HG03520 (cell line): ENCODE measurements around the gene TTC4.

ENCODE experiments used
- ATAC-seq: cut with Tn5 transposase; IDR thresholded peaks from one replicate; pipeline ENCODE4 v1.9.1; 2021; ENCODE audit warnings: mild to moderate bottlenecking, moderate library complexity; ENCODE audit not compliant: unreplicated experiment

The TTC4 gene

DNA sequence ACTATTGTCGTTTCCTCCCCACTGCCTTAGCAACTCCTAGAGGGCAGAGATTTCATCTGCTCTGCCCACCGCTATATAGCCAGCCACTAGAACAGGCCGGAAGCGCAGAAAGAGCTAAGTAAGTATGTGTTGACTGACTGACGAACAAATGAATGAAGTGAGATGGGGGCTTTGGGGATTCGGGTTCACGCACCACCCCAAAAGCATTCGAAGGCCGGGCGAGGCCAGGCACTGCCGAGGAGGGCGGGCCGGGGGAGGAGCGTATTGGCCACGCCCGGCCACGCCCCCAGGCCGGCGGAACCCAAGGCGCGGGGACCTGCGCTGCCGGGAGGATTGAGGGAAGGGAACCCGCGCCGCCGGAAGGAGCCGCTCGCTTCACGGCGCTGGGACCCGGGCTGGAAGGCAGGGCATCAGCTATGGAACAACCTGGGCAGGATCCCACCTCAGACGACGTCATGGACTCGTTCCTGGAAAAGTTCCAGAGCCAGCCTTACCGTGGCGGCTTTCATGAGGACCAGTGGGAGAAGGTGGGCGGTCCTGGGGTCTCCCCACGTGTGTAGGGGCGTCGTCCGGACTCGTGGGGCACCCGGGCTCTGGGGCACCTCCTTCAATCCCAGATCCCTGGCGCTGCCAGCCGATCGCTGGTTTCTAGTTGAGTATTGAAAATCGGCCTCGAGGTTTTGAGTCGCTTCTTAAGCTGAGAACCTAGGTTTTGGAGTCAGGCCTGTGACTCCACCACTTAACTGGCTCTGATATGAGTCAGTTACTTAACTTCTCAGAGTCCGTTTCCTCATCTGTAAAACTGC lies at the start of gene TTC4:
Gene TTC4 (plus strand): TSS at position 369 of the 806 bp plus-strand sequence. CDS start 48 bp downstream, at position 417.
- ATAC-seq = peak; percentile 96

DNA sequence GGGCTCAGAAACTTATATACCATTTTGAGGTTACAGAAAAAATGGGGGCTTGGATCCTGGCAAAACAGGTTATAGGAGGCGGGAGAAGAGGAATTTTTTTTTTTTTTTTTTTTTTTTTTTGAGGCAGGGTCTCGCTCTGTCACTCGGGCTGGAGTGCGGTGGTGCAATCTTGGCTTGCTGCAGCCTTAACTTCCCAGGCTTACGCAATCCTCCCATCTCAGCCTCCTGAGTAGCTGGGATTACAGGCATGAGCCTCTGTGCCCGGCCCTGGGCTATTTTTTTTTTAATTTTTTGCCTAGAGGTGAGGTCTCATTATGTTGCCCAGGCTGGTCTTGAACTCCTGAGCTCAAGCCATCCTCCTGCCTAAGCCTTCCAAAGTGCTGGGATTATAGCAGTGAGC lies 49.3 kb upstream of the TTC4 start:
- ATAC-seq = no peak

- no peak for ATAC-seq
Measured at GRCh38 chr1:54667797-54668196, 47.9 kb upstream of the TTC4 start.

DNA sequence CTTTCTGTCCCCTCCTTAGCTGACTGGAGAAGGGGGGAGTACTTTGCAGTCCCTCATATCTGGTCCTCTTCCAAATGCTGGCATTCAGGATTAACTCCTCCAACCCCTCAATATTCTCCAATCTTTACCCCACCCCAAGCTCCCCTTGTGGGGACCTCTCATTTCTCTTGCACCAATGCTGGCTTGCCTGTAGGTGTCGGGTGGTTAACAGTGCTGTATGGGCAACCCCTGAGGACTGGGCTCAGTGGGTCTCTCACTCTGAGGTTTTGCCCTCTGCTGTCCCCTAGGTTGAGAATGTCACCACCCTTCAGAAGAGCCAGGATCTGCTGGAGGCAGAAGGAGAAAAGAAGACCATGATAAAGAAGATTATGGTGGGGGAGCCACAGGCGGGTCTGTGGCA lies 47.1 kb upstream of the TTC4 start:
- ATAC-seq = no peak

DNA sequence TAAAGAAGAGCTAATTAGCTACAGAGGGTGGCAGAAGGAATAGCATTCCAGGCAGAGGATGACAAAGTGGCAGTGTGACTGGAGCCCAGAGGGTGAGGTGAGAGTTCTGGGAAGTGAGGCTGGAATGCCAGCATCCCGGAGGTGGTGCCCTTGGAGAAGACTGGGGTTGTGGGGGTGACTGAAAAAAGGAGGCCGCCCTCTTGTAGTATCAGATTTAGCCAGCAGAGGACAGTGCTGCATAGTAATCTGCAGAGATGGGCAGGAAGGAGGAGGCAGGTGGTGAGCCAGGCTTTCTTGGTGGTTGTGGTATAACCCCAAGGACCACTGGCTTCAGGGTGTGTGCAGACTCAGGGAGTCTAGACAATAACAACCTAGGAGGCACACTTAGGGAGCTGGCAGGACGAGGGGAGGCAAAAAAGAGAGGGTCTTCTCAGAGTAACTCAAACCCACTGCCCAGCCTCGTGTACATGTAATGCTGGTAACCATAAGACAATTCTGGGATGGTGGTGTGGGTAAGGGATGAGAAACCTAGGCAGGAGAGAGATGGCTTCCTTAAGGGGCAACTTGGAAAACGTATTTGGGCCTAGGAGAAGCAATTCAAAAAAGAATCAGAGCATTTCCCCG lies 43.6 kb upstream of the TTC4 start:
- ATAC-seq = no peak

DNA sequence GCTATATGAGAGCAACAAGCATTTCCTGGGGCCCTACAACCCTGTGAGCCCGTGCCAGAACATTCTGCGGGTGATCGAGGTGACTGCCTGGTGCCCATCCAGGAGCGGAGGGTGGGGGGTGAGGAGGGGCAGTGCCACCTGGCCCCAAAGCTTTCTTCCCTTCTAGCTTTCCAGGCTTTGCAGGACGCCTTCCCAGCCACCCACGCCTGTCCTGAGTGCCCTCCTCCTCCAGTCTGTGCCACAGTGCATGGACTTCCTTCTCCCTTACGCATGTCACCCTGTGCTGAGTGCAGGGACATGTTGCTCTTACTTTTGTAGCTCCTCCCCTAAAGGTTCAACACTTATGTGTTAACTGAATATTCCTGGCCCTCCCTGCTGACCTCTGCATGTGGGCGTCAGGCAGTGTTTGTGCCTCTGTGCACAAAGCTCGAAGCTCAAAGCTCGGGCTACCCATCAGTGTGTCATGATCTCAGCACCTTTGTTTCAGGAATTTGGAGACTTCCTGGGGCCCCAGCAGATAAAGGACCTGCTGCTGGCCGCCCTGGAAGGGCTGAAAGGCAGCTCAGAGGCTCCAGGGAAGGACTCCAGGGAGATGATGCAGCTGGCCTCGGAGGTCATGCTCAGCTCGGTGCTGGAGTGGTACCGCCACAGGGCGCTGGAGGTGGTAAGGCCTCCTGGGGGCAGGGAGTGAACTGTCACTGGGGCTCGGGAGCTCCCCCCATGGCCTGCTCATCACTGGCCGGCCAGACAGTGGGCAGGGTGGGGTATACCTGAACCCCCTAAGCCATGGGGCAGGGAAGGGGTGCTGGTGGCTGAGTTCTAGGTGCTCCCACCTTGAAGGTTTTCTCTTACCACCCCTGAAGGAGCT lies 36.7 kb upstream of the TTC4 start:
- ATAC-seq = no peak

DNA sequence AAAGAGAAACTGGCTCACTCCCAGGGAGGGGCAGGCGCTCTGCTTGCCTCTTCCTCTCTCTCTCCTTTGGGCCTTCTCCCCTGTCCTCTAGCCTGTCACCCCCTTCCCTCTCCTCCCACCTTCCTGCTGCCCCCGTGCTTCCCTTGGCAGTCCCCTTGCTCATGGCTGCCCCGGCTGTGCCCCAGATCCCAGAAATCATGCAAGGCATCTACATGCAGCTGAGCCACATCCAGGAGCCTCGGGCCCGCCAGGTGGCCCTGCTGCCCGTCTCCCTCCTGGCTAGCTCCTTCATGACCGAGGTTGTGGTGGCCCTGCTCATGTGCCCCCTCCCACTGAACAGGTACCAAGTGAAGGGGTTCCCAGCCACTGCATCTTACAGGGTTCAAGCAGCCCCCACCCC lies 36.0 kb upstream of the TTC4 start:
- no peak for ATAC-seq

DNA sequence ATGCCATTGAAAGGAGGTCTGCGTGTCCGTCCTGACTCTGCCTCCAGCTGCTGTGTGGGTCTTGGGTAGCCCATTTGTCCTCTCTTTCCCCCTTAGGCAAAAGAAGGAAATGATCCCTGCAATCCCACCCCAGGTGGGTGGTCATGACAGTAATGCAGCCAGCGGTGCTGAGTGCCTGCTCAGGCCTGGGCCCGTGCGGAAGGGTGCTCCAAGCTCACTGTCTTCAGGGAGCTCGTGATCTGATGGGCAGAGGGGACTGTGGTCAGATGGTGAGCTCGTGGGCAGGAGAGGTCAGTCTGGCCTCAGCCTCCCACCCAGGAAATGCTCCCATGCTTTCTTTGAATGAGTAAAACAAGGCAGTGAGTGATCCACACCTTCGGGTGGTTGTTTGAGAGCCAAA lies 35.3 kb upstream of the TTC4 start:
- ATAC-seq = no peak

DNA sequence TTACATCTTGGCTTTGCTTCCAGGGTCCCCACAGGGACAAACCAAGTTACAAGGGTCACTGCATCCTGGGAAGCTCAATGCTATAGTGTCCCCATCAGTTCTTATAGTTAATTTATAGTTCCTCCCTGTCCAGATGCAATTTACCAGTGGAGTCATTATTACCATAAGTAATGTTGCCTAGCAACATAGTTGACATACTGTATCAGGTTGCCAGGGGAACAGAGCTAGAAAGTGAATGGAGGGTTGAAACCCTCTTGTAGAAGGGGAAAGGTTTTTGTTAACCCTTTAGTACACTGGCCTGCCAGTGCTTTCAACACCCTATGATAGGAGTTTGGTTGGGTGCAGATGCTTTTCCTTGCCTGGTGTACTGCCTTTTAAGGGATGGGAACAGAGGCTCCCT lies 34.3 kb upstream of the TTC4 start:
- ATAC-seq = no peak

DNA sequence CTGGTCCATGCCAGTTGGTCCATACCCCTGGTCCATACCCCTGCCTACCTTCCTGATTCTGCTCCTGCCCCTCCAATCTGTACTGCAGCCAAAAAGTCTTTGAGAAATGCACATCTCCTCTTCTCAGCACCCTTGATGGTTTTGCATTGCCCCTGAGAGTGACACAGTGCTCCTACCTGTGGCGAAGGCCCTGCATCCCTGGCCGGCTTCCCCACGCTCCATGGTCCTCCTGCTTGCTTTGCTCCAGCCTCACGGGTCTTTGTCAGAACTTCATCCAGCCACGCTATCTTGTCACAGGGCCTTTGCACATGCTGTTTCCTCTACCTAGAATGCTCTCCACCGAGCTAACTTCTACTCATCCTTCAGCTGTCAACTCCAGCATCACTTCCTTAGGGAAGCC lies 32.2 kb upstream of the TTC4 start:
- no peak for ATAC-seq

- ATAC-seq = no peak
Measured at GRCh38 chr1:54685335-54685905, 30.2 kb upstream of the TTC4 start.

DNA sequence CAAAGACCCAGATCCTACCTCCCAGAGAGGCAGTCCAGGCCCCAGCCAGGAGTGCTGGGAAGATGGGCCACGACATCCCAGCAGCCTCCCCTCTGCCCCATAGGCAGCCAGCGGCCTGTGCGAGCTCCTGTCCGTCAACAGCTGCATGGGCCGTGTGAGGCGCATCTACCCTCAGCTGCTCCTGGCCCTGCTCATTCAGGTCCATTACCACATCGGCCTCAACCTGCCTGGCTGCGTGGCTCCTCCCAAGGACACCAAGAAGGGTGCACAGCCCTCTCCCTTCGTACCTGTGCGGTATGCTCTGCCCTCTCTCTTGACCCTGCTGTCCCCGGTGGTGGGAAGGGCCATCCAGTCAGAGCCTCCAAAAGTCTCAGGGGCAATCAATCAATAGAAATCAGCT lies 29.5 kb upstream of the TTC4 start:
- ATAC-seq = no peak

DNA sequence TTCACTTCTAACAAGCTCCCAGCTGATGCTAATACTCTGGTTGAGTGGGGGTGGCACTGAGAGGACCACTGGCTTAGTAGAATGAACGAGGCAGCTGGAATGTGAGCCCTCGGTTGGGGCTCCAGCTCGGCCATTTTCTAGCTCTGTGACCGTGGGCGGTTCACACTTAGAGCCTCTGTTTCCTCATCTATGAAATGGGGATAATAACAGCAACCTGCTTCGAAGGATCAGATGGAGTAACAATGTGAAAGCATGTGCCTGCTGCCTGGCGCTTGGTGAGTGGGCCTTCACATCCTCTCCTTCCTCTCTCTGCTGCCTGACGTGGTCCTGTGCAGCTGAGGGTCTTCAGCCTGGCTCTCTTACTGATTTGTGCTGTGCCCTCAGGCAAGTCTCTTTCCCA lies 20.9 kb upstream of the TTC4 start:
- ATAC-seq = no peak

DNA sequence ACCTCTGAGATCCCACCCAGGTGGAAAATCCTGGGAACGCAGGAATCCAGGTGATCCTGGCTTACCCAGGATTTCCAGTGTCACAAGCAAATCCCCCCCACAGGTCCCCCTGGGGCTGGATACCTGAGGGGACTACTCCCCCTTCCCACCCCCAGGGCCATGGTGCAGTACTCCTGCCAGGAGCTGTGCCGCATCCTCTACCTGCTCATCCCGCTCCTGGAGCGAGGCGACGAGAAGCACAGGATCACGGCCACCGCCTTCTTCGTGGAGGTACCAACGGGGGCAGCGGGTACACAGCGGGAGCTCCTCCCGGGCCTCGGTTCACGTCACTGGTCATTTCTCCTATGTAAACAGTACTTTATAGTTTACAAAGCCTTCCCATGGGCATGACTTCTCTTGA lies 20.4 kb upstream of the TTC4 start:
- no peak for ATAC-seq

DNA sequence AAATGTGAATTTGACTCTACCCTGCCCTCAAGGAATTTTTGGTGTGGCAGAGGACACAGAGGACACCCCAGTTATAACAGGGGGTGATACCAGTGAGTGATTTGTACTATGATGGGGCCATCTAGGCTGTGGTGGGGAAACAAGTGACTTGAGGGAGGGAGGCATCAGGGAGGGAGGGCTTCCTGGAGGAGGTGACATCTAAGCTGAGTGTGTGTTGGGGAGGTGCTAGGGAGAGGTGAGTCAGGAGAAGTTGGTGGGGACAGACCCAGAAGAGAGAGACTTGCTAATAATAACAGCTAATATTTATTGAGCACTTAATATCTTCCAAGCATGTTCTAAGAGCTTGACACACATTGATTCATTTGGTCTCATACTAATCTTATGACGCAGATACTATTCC lies 19.9 kb upstream of the TTC4 start:
- no peak for ATAC-seq

- ATAC-seq = no peak
Measured at GRCh38 chr1:54696262-54696661, 19.4 kb upstream of the TTC4 start.

- ATAC-seq = no peak
Measured at GRCh38 chr1:54697896-54698295, 17.8 kb upstream of the TTC4 start.

DNA sequence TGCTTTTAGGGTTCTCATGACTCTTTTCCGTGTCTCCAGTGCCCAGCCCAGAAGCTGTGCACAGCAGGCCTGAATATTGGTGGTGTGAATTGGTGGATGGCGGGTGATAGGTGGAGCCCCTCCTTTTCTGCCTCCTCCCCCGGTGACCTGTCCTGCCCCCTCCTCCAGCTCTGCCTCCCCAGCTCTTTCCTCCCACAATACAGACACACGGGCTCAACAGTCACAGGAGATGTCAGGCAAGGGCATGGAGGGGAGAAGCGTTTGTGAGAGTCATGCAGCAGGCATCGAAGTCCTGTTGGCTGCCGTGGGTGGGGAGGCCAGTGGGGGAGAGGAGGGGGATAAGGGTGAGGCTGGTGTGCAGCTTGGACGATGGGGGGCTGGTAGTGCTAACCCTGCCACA lies 17.3 kb upstream of the TTC4 start:
- no peak for ATAC-seq

DNA sequence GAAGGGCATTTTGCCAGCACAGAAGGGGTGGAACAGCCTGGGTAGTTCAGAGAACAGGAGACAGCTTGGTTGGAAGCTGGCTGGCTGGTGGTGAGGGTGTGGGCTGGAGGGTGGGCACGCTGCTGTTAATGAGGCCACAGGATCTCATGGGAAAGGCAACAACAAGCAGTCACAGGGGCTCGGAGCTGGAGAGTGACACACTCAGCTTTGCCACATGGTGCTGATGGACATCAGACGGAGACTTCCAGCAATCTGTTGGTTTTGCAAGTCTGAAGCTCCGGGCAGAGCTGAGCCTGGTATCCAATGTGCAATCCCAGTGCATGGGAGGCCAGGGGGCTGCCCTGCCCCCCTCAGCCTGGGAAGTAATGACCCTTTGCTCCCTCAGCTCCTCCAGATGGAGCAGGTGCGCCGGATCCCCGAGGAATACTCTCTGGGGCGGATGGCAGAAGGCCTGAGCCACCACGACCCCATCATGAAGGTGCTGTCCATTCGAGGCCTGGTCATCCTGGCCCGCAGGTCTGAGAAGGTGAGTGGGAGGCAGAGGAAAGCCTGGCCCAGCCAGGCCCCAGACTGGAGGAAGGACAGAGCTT lies 15.6 kb upstream of the TTC4 start:
- no peak for ATAC-seq

GRCh38 chr1:54701066-54701465 lies 14.6 kb upstream of the TTC4 start:
- no peak for ATAC-seq

- ATAC-seq = no peak
Measured at GRCh38 chr1:54701996-54702395, 13.7 kb upstream of the TTC4 start.
